ENCODE results near the gene ZDHHC12. TPM values are rescaled to one million over a fixed set of nuclear protein-coding genes. Genes with fewer than 3 reads are reported as not detected.

ZDHHC12 gene
- total RNA-seq, result 39.0 and 44.4 TPM in 2 replicates

GRCh38 chr9:128723866-128724743, at the start of gene ZDHHC12:
ZDHHC12 (minus strand) TSS chr9:128724127; CDS start chr9:128724093, 34 bp downstream.

GRCh38 chr9:128771745-128772519, 48.0 kb upstream of the ZDHHC12 start, which contains the start of gene ZER1:
ZER1 (minus strand) TSS chr9:128771927; CDS start chr9:128755565, 16,362 bp downstream.

GRCh38 chr9:128702445-128702948, 21.4 kb downstream of the ZDHHC12 start, which contains the start of gene PKN3:
PKN3 (plus strand) TSS chr9:128702503; CDS start chr9:128702916, 413 bp downstream.

GRCh38 chr9:128688501-128689292, 35.2 kb downstream of the ZDHHC12 start, which contains the start of gene SET:
SET (plus strand) TSS chr9:128689222; CDS start chr9:128689583, 361 bp downstream.

Other genes starting within 250 kb of the ZDHHC12 start
- 19.0 and 22.2 TPM in 2 replicates for gene GLE1, start 219.4 kb downstream of the ZDHHC12 start, total RNA-seq
- gene SPTAN1, start 171.5 kb downstream of the ZDHHC12 start, total RNA-seq, result 226 and 237 TPM in 2 replicates
- 20.9 and 40.7 TPM in 2 replicates for gene DYNC2I2, start 67.3 kb downstream of the ZDHHC12 start, total RNA-seq
- gene SET, start 34.9 kb downstream of the ZDHHC12 start, total RNA-seq, result 182 and 183 TPM in 2 replicates
- gene PKN3, start 21.6 kb downstream of the ZDHHC12 start, total RNA-seq, result 0.65 and 9.7 TPM in 2 replicates
- 23.7 and 46.9 TPM in 2 replicates for gene ZER1, start 47.8 kb upstream of the ZDHHC12 start, total RNA-seq
- gene TBC1D13, start 63.1 kb upstream of the ZDHHC12 start, total RNA-seq, result 14.3 and 30.7 TPM in 2 replicates
- gene ENDOG, start 94.4 kb upstream of the ZDHHC12 start, total RNA-seq, result 10.1 and 16.2 TPM in 2 replicates
- 17.2 and 40.4 TPM in 2 replicates for gene SPOUT1, start 105.7 kb upstream of the ZDHHC12 start, total RNA-seq
- 2.9 and 5.2 TPM in 2 replicates for gene KYAT1, start 157.8 kb upstream of the ZDHHC12 start, total RNA-seq
- 41.9 and 45.4 TPM in 2 replicates for gene LRRC8A, start 158.0 kb upstream of the ZDHHC12 start, total RNA-seq
- 16.2 and 22.2 TPM in 2 replicates for gene PHYHD1, start 196.9 kb upstream of the ZDHHC12 start, total RNA-seq
- gene DOLK, start 223.5 kb upstream of the ZDHHC12 start, total RNA-seq, result 28.3 and 29.3 TPM in 2 replicates
- 26.5 and 33.2 TPM in 2 replicates for gene NUP188, start 223.6 kb upstream of the ZDHHC12 start, total RNA-seq